Parathyroid adenoma (tissue), 2 donors: ENCODE results near the gene IGF1.

ENCODE experiments used
- H2AFZ ChIP-seq: fragments of 300-600 bp; sonication (generic); one replicate; pipeline ENCODE4 v1.7.0; 2017; ENCODE audit warnings: antibody characterized with exemption, mild to moderate bottlenecking
- H3K27ac ChIP-seq: fragments of 300-600 bp; sonication (generic); one replicate; pipeline ENCODE4 v1.7.0; 2017
- H3K27me3 ChIP-seq: fragments of 300-600 bp; sonication (generic); one replicate; pipeline ENCODE4 v1.7.0; 2017; ENCODE audit warnings: low read length; ENCODE audit not compliant: control insufficient read depth, insufficient read depth
- H3K36me3 ChIP-seq: fragments of 300-600 bp; sonication (generic); one replicate; pipeline ENCODE4 v1.7.0; 2017; ENCODE audit warnings: low read length; ENCODE audit not compliant: control insufficient read depth, insufficient read depth
- H3K4me1 ChIP-seq: fragments of 300-600 bp; sonication (generic); one replicate; pipeline ENCODE4 v1.7.0; 2017; ENCODE audit warnings: control low read depth
- H3K4me2 ChIP-seq: fragments of 300-600 bp; sonication (generic); one replicate; pipeline ENCODE4 v1.7.0; 2017; ENCODE audit warnings: low read length
- H3K4me3 ChIP-seq: fragments of 300-600 bp; sonication (generic); one replicate; pipeline ENCODE4 v1.7.0; 2017; ENCODE audit warnings: low read depth, low read length
- H3K79me2 ChIP-seq: fragments of 300-600 bp; sonication (generic); one replicate; pipeline ENCODE4 v1.7.0; 2017; ENCODE audit warnings: control low read depth
- H3K9ac ChIP-seq: fragments of 300-600 bp; sonication (generic); one replicate; pipeline ENCODE4 v1.7.0; 2017; ENCODE audit warnings: mild to moderate bottlenecking
- H3K9me3 ChIP-seq: fragments of 300-600 bp; sonication (generic); one replicate; pipeline ENCODE4 v1.7.0; 2017; ENCODE audit warnings: low read length; ENCODE audit not compliant: control insufficient read depth
- CTCF ChIP-seq: fragments of 300-600 bp; sonication (generic); IDR thresholded peaks from one replicate; pipeline ENCODE4 v1.7.0; 2017; ENCODE audit warnings: antibody characterized with exemption, mild to moderate bottlenecking
- donor health status: primary hyperparathyroidism.

Gene IGF1

DNA sequence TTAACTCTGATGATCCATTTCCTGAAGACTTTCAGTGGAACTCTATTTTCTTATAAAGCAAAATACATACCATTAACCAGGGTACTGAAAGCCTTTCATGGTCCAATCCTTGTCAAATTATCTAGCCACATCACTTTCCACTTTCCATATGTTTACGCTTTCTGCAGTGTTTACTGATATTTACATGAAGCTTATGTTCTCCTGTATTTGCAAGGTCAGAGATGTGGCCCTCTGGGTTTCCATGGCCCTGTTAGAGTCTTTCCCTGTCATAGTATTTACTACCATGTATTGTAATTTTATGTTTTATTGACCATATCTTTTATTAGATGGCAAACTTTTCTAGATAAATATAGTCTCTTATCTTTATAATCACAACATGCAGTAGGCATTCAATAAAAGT is 23.5 kb upstream of the IGF1 start:
- TF ChIP-seq CTCF = no peak
- Histone ChIP-seq H3K4me1 (no peaks in the 10 kb centered on the region), H3K9ac (no peak overlapping the region), H3K4me2 (no peak overlapping the region), H3K79me2 (no peaks in the 10 kb centered on the region), H3K36me3 (no peaks in the 10 kb centered on the region), H3K27me3 (no peaks in the 10 kb centered on the region), H3K4me3 (no peak overlapping the region), H3K9me3 (no peaks in the 10 kb centered on the region), H2AFZ (no peak overlapping the region), H3K27ac (no peak overlapping the region)

DNA sequence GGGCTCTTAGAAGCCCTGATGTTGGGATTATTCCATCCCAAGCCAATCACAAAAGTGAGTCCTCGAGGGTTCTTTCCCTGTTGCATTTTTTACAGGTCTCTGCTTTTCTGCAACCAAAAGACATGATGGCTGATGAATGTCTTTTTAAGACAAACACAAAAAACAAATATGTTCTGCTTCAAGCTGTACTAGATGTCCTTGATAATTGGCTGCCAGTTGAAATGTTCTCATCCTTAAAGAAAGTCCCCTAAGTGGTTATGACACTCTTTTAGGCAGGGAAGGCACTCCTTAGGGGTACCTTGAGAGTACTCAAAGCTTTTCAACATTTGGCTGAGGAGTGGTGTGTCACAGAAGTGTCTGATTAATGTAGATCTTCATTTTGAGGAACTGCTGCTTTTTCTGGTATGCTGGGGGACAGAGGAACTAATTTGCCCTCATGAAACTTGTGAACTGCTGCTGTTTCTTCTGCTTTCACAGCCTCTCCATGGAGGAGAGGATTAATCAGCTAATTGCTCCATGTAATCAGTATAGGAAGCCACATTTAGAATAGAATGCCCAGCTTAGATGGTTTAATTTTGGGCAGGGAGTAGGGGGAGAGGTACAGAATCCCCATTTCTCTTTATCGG is 22.8 kb upstream of the IGF1 start:
- H3K27me3 ChIP-seq = no peaks in the 10 kb centered on the region
- H3K9me3 ChIP-seq = no peaks in the 10 kb centered on the region
- H3K79me2 ChIP-seq = no peaks in the 10 kb centered on the region
- no peaks in the 10 kb centered on the region for H3K4me1 ChIP-seq
- no peak for TF ChIP-seq CTCF
- no peak overlapping the region for H3K27ac ChIP-seq
- H3K4me2 ChIP-seq = no peak overlapping the region
- H3K36me3 ChIP-seq = no peaks in the 10 kb centered on the region
- no peak overlapping the region for H3K9ac ChIP-seq
- H3K4me3 ChIP-seq = no peak overlapping the region
- no peak overlapping the region for H2AFZ ChIP-seq

DNA sequence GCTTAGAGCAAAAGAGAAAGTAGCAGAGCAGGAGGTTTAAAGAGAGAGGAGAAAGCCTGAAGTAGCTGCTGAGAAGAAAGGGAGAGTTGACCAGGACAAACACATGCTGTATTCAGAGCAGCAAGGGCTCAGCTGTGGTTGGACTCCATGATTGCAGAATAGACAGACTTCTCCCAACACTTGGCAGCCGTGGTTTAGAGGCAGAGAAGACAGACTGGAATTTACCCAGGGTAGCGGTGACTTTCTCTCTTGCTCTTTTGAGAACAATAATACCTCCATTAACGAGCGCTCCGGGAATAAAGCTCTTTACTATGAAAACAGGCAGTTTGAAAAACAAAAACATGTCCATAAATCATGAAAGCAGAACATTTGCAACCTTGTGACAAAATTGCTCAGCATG is 21.4 kb upstream of the IGF1 start:
- Histone ChIP-seq H3K27me3 (no peaks in the 10 kb centered on the region), H3K4me3 (no peak overlapping the region), H2AFZ (no peak overlapping the region), H3K27ac (no peak overlapping the region), H3K79me2 (no peaks in the 10 kb centered on the region), H3K4me2 (no peak overlapping the region), H3K36me3 (no peaks in the 10 kb centered on the region), H3K9me3 (no peaks in the 10 kb centered on the region), H3K4me1 (no peaks in the 10 kb centered on the region), H3K9ac (no peak overlapping the region)
- no peak for TF ChIP-seq CTCF

- no peak overlapping the region for H3K4me3 ChIP-seq
- no peaks in the 10 kb centered on the region for H3K27me3 ChIP-seq
- H3K27ac ChIP-seq = no peak overlapping the region
- H3K9ac ChIP-seq = no peak overlapping the region
- H2AFZ ChIP-seq = no peak overlapping the region
- H3K79me2 ChIP-seq = no peaks in the 10 kb centered on the region
- TF ChIP-seq CTCF = no peak
- no peak overlapping the region for H3K4me2 ChIP-seq
- H3K9me3 ChIP-seq = no peaks in the 10 kb centered on the region
- H3K4me1 ChIP-seq = no peaks in the 10 kb centered on the region
- H3K36me3 ChIP-seq = no peaks in the 10 kb centered on the region
Observed at GRCh38 chr12:102498471-102498870, 18.1 kb upstream of the IGF1 start.

GRCh38 chr12:102497743-102498142 is 17.4 kb upstream of the IGF1 start:
- no peak overlapping the region for H3K27ac ChIP-seq
- H3K36me3 ChIP-seq = no peaks in the 10 kb centered on the region

More at GRCh38 chr12:102497743-102498142, 17.4 kb upstream of the IGF1 start:
- TF ChIP-seq CTCF = no peak
- no peaks in the 10 kb centered on the region for H3K27me3 ChIP-seq
- no peak overlapping the region for H2AFZ ChIP-seq
- no peaks in the 10 kb centered on the region for H3K4me1 ChIP-seq
- H3K79me2 ChIP-seq = no peaks in the 10 kb centered on the region
- no peak overlapping the region for H3K9ac ChIP-seq
- H3K9me3 ChIP-seq = no peaks in the 10 kb centered on the region
- no peak overlapping the region for H3K4me2 ChIP-seq
- H3K4me3 ChIP-seq = no peak overlapping the region
